HG02678 (cell line): ENCODE measurements around the gene PPP2R5A.
"Not testable (repeated sequence)": the region's sequence is repeated elsewhere in the genome, so short reads cannot be mapped to it uniquely, and the experiment has no call there.

Experiments used
- ATAC-seq: cut with Tn5 transposase; IDR thresholded peaks from one replicate; pipeline ENCODE4 v1.9.1; 2021; ENCODE audit warnings: mild to moderate bottlenecking, moderate library complexity; ENCODE audit not compliant: unreplicated experiment

PPP2R5A gene

GRCh38 chr1:212267017-212267416 lies 18.2 kb upstream of the PPP2R5A start:
- no peak for ATAC-seq

GRCh38 chr1:212267460-212267859 lies 17.8 kb upstream of the PPP2R5A start:
- no peak for ATAC-seq

GRCh38 chr1:212269306-212269705 lies 15.9 kb upstream of the PPP2R5A start:
- ATAC-seq = no peak

GRCh38 chr1:212270564-212270963 lies 14.6 kb upstream of the PPP2R5A start:
- ATAC-seq = no peak

- no peak for ATAC-seq
Measured at GRCh38 chr1:212271234-212271633, 14.0 kb upstream of the PPP2R5A start.

GRCh38 chr1:212271823-212272485 lies 13.3 kb upstream of the PPP2R5A start:
- ATAC-seq = no peak

GRCh38 chr1:212281590-212281989 lies 3.6 kb upstream of the PPP2R5A start:
- ATAC-seq = no peak

GRCh38 chr1:212283741-212284140 lies 1.5 kb upstream of the PPP2R5A start:
- no peak for ATAC-seq

- ATAC-seq = no peak
Measured at GRCh38 chr1:212284332-212284743, 872 bp upstream of the PPP2R5A start.

GRCh38 chr1:212285685-212286555 lies 710 bp downstream of the PPP2R5A start:
- ATAC-seq = peak; percentile 10

- no peak for ATAC-seq
Measured at GRCh38 chr1:212286556-212287131, 1.4 kb downstream of the PPP2R5A start.

- no peak for ATAC-seq
Measured at GRCh38 chr1:212287261-212287895, 2.2 kb downstream of the PPP2R5A start.

GRCh38 chr1:212287995-212288394 lies 2.8 kb downstream of the PPP2R5A start:
- not testable (repeated sequence) for ATAC-seq

- ATAC-seq = no peak
Measured at GRCh38 chr1:212288615-212289014, 3.4 kb downstream of the PPP2R5A start.

- no peak for ATAC-seq
Measured at GRCh38 chr1:212289262-212290077, 4.3 kb downstream of the PPP2R5A start.

- no peak for ATAC-seq
Measured at GRCh38 chr1:212290608-212291007, 5.4 kb downstream of the PPP2R5A start.

- peak; percentile 72 for ATAC-seq
Measured at GRCh38 chr1:212291505-212292134, 6.4 kb downstream of the PPP2R5A start.

GRCh38 chr1:212292250-212293105 lies 7.3 kb downstream of the PPP2R5A start:
- no peak for ATAC-seq

GRCh38 chr1:212293579-212293978 lies 8.4 kb downstream of the PPP2R5A start:
- no peak for ATAC-seq
